NCI-H2227 (cell line): ENCODE data around the gene FMN1.

Experiments used
- DNase-seq: peaks from one replicate; lab custom pipeline; 2025; ENCODE audit not compliant: unreplicated experiment; lab: John Stamatoyannopoulos, UW

The FMN1 gene

GRCh38 chr15:33068511-33068990 is 126.0 kb downstream of the FMN1 start:
- peak; percentile 3 for DNase-seq

- no peak for DNase-seq
Measured at GRCh38 chr15:33068007-33068481, 126.5 kb downstream of the FMN1 start.

GRCh38 chr15:33067456-33067855 is 127.1 kb downstream of the FMN1 start:
- no peak for DNase-seq

DNA sequence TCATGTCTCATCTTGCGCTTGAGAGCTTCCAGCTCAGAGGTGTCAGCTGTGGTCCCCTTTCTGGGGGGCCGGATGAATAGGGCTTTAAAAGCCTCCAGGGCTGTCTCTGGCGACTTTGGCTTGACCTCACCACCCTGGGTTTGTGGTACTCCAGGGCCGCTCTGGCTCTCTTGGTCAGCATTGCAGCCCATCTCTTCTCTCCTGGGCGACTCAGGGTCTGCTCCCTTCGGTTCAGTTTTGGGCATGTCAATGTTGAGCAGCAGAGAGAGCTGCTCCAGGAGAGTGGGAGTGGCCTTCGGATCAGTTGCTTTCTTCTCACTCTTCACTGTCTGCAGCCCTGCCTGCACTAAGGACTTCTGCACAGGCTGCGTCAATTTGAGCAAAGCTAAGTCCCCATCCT is 127.9 kb downstream of the FMN1 start:
- no peak for DNase-seq

DNA sequence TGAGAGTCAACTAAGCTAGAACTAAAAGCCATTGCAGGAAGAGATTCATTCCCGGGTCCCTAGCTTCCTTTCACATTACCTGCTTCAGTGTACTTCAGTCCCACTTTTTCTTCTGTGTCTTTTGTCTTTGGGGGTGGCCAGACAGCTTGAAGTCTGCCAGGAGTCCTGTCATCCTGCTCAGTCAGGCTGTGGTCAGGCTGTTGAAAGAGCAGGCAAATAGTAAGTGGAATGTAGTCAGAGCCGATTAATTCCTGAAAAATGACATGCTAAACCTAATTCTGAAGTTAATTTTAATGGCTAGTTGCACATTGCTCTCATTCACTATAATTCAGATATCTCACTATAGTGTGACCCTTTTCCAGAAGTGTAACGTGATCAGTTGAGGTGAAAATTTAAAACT is 129.6 kb downstream of the FMN1 start:
- no peak for DNase-seq

- DNase-seq, result peak; percentile 12
Measured at GRCh38 chr15:33059184-33059583, 135.3 kb downstream of the FMN1 start.

DNA sequence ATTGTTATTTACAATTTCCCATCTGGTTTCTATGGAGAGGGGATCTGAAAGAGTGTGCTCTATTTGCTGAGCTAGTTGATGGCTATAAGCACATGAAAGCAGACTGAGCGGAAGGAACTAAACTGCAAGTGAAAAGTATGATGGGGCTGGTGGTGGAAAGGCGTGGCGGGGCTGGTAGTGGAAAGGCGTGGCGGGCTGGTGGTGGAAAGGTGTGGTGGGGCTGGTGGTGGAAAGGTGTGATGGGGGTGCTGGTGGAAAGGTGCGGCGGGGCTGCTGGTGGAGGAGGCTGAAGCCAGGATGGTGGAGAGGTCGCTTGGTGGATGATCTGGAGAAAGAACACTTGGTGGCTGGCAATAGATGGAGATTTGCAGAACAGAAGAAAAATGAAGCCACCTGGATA is 136.7 kb downstream of the FMN1 start:
- no peak for DNase-seq

GRCh38 chr15:33055962-33056361 is 138.6 kb downstream of the FMN1 start:
- no peak for DNase-seq

- no peak for DNase-seq
Measured at GRCh38 chr15:33051528-33051927, 143.0 kb downstream of the FMN1 start.

- DNase-seq, result no peak
Measured at GRCh38 chr15:33048255-33048654, 146.3 kb downstream of the FMN1 start.

DNA sequence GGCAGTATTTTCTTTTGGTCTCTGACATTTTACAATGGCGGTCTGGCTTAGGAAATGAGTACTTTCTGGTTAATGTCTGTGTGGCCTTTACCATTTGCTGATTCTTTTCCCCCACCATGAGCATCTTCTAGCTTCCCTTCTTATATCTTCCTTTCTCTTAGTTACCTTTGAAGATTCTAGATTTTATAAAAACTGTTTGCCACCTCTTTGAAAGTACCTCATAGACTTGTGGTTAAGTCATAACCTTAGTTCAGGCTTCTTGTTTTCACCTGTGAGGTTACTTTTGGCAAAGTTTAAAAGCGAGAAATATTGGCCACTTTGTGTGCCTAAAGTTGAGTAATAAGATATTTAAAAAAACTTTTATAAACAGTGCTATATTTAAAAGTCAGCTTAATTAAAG is 147.4 kb downstream of the FMN1 start:
- DNase-seq, result no peak

GRCh38 chr15:33046329-33046728 is 148.2 kb downstream of the FMN1 start:
- no peak for DNase-seq

GRCh38 chr15:33045066-33045810 is 149.3 kb downstream of the FMN1 start:
- DNase-seq, result no peak

DNA sequence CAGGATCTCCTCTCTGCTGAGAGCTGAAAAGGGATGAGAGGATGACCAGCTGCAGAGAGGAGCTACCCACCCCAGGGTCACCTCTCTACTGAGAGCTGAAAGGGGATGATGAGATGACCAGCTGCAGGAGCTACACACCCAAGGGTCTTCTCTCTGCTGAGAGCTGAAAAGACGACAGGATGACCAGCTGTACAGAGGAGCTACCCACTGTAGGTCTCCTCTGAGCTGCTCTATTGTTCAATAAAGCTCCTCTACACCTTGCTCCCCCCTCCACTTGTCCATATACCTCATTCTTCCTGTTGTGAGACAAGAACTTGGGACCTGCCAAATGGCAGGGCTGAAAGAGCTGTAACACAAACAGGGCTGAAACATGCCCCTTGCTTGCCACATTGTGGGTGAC is 149.9 kb downstream of the FMN1 start:
- no peak for DNase-seq

DNA sequence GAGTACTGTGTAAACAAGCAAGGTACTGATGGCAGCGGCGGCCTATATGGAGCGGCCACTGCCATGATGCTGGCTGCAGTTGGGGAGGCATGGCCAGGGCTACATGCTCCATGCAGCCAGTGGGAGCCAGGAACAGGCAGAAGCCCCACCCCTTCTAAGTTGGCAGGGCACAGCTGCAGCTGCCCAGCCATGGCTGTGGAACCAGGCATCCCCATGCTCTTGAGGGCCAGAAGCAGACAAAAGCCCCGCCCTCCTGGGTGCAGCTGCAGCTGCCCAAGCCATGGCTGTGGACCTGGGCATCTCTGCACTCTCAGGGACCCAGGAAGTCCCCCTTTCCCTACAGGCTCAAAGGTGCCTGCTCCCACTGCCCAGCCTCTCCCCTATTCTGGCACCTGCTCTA is 150.9 kb downstream of the FMN1 start:
- DNase-seq, result no peak

GRCh38 chr15:33040496-33040895 is 154.0 kb downstream of the FMN1 start:
- no peak for DNase-seq

DNA sequence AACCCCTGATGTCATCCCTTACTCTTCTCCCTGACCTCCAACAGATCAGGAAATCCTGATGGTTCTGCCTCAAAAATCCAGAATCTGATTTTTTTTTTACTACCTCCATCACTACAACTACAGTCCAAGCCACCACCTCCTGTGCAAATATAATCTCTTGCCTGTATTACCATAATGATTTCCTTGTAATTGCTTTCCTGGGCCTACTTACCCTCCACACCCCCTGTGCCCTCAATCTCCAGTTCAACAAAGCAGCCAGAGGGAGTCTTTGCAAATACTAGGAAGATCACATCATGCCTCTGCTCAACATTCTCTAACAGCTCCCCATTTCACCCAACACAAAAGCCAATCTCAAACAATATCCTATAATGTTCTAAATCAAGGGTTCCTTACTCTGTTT is 159.9 kb downstream of the FMN1 start:
- DNase-seq, result no peak

GRCh38 chr15:33032053-33032452 is 162.5 kb downstream of the FMN1 start:
- DNase-seq, result no peak

DNA sequence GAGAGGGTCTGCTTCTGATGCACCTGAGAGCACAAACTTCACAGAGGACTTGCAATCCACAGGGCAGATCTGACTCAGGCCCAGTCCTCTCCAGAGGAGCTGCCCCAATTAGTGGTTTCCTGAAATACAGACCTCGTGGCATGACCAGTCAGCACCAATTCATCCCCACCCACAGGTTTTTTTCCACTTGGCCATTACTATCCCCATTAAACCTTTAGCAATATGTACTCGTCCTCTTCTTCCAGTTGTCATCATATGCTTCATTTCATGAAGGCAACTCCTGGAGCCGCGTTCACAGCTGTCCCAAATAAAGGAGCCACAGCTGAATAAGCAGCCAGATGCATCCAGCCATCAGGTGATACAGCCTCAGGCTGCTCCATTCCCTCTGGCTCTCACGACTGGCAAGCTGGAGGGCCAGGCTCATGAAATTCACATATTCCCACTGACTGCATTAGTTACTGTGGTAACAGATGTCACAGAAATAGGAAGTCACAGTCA is 163.1 kb downstream of the FMN1 start:
- no peak for DNase-seq

GRCh38 chr15:33030315-33030714 is 164.2 kb downstream of the FMN1 start:
- DNase-seq, result no peak

- DNase-seq, result no peak
Measured at GRCh38 chr15:33029109-33029652, 165.3 kb downstream of the FMN1 start.

GRCh38 chr15:33028495-33028894 is 166.0 kb downstream of the FMN1 start:
- no peak for DNase-seq
